ENCODE data around the gene UNC13A.

UNC13A gene

DNA sequence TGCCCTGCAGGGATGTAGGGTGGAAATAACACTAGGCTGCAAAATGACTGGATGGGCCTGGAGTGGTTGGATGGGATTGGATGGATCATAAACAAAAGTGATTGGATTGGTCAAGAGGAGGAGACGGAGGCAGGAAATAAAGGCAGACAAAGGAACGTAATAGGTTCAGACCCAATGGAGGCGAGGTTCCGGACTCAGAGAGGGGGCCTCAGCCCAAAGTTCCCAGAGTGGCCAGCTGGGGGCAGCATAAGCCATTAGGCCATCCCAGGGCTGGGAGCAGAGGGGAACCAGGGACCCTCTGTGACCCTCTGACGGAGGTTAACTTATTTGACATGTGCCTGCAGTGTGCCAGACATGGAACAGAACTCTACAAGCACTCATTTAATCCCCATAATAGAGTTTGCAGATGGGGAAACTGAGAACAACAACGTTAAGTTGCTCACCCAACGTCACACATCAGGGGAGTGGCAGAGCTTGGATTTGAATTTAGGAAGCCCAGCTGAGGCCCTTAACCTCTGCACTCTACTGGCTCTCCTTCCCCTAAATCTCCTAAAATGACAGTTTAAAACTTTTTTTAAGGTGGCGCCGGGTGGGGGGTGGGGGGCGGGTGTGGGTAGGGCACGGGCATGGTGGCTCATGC is 15.8 kb upstream of the UNC13A start:
- peak; percentile 91 to 92 for ATAC-seq

DNA sequence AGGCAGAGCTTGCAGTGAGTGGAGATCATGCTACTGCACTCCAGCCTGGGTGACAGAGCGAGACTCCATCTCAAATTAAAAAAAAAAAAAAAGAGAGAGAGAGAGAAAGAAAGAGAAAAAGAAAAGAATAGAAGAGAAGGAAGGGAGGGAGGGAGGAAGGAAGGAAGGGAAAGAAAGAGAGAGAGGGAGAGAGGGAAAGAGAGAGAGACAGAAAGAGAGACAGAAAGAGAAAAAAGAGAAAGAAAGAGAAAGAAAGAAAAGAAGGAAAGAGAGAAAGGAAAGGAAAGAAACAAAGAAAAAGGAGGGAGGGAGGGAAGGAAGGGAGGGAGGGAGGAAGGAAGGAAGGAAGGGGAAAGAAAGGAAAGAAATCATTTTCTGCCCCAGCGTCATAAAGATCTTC is 7.0 kb upstream of the UNC13A start:
- ATAC-seq, result no peak

DNA sequence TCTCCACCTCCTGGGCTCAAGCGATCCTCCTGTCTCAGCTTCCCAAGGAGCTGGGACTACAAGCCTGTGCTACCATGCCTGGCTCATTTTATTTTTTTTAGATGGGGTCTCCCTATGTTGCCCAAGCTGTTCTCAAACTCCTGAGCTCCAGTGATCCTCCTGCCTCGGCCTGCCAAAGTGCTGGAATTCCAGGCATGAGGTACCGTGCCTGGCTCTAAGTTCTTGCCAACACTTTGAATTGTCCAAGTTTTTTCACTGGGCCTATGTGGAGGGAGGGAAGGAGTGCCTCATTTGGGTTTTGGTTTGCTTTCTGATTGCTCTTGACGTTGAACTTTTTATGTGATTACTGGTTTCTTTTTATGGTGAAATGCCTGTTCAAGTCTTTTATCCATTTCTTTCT is 4.4 kb upstream of the UNC13A start:
- ATAC-seq, result no peak

DNA sequence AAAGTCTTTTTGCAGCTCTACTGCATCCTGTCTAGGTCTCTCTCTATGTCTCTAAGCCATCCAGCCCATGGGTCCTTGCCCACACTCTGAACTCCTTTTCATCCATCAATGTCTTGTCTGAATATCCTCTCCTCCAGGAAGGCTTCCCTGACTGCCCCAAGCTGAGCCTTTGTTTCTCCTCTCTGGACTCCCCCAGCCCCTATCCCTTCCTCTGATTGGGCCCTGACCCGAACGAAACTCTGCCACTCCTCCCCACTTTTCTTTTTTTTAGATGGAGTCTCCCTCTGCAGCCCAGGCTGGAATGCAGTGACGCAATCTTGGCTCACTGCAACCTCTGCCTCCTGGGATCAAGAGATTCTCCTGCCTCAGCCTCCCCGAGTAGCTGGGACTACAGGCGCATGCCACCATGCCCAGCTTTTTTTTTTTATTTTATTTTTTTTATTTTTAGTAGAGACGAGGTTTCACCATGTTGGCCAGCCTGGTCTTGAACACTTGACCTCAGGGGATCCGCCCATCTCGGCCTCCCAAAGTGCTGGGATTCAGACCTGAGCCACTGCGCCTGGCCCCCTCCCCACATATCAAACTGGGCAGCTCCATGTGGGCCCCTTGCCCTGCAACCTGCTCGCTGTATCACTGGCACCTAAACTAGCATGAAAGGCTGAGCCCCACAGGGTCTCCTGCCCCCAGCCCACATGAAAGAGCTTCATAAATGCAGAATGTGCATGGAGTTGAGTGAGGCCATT is 870 bp upstream of the UNC13A start:
- ATAC-seq, result no peak

DNA sequence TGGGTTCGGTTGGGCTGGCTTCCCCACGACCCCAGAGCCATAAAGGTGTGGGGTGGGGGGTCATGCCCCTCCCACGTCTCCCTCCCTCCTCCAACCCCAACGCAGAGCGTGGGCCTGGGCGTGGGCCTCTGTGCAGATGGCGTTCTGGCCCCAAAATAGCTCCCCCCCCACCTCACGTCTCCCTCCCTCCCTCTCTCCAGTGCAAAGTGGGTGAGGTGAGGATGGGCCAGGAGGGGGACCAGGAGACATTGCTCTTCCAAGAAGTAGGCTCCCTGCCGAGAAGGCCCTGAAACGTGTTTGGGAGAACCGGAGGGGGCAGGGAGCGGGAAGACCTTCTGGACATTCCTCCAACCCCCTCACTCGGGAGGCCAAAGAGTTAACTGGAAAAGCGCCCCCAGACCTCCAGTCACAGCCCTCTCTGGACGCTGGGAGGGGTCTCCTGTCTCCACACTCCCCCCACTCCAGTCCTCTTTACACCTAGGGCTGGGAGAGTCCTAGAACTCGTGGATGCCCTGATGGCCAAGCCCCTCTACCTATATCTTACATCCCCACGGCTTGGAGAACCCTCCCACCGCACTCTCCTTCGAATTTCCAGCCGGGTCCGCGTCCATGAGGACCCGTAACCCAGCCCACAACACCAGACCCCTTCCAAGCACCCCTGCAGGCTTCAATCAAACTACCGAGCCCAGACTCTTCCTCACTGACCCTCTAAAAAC is 855 bp downstream of the UNC13A start:
- ATAC-seq, result no peak

DNA sequence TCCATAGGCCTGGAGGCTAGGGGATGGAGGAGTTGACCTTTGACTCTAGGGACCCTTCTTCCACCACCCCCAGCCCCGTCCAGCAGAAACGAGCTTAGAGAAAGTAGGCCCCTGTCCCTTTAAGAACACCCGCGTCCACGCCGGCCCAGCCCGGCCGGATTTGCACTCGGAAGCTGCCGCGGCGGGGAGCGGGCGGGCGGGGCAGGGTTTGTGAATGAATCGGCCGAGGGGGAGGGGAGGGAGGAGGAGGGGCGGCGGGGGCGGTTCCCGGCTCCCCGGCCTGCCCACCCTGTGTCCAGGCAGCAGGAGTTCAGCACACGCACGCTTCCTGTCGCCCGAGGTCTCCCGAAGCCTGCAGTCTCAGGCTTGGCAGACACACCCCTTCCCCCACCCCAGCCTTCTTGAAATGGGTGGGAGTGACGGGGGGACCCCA is 1.5 kb downstream of the UNC13A start:
- no peak for ATAC-seq

DNA sequence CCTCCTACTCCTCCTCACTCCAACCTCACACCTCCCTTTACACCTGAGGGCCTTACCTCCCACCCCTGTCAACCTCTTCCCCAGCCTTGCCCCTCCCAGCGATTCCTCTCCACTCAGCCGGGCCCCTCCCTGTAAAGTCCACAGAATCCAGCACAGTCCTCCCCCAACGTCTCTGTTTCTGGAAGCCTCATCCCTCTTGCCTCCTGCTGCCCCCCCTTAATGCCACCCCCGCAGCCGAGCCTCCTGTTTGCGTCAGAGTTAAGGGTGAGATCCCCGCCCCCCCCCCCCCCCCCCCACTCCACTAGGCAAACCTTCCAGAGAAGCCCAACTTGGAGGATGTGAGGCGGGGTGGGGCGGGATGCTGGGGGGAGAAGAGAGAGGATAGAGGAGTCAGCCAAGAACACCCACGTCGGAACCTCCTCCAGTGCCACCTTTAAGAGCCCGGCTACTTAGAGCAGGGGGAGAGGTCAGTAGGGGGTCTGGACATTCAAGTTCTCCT is 2.1 kb downstream of the UNC13A start:
- no peak for ATAC-seq

DNA sequence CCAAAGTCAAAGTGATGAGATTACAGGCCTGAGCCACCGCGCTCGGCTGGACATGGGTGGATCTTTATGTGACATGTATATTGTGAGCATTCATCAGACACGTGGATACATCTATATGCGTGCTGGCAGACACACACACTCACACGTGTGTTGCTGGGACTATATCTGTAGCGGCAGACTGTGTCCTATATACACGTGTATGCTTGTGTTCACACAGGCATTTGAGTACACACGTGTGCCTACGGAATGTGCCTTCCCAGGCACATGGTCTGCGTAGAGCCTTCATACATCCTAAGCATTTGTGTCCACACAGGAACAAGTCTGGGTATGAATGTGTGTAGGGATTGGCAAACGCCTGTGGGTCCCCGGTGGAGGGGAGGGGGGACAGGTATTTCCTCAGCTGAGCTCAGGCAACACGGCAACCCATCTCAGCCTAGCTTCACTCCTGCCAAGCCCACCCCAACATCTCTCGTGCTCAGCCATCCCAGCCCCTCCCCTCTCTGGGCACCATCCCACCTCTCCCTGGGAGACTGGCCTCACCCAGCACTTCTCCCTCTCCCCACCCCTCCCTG is 2.6 kb downstream of the UNC13A start:
- no peak for ATAC-seq

DNA sequence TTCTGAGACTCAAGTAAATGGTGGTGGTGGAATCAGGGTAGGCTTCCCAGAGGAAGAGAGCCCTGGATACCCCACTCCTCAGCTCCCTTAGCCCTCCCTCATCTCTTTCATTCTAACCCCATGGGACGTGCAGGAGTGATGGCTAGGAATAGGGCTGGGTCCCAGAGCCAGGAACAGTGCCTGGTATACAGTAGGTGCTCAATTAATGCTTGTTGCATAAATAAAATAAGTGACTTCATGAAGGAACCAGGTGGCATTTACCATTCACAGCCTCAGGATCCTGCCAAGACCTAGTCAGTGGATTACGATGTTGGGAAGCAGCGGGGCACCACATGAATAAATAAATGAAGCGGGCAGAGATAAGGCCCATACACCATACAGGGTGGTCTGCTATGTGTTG is 3.9 kb downstream of the UNC13A start:
- no peak for ATAC-seq

DNA sequence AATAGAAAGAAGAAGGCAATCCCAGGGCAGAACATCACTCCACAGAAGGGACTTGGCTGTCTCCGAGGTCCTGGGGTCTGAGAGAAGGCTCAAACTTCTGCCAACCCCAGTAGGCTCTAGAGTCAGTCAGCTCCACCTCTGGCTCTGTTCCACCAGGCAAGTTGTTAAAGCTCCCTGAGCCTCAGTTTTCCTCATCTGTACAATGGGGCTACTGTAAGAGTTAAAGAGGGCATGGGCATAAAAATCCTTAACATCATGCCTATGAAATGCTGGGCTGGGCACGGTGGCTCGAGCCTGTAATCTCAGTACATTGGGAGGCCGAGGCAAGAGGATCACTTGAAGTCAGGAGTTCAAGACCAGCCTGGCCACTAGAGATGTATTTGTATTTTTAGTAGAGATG is 5.1 kb downstream of the UNC13A start:
- no peak for ATAC-seq

DNA sequence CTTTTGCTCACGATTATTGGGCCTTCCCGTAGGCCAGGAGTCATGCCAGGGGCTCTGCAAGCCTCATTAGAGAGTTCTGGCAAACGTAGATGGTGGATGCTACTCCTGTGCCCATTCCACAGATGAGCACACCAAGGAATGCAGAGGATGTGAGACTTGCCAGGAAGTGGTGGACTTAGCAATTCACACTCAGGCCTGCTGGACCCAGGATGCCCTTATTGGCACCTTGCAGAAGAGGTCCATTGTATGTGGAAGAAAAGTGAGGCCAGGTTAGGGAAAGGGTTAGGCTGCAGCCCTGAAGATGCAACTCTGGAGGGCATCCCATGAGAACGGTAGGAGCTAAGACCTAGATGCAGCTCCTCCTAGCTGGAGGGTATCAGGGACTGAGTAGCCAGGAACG is 5.9 kb downstream of the UNC13A start:
- ATAC-seq, result no peak

DNA sequence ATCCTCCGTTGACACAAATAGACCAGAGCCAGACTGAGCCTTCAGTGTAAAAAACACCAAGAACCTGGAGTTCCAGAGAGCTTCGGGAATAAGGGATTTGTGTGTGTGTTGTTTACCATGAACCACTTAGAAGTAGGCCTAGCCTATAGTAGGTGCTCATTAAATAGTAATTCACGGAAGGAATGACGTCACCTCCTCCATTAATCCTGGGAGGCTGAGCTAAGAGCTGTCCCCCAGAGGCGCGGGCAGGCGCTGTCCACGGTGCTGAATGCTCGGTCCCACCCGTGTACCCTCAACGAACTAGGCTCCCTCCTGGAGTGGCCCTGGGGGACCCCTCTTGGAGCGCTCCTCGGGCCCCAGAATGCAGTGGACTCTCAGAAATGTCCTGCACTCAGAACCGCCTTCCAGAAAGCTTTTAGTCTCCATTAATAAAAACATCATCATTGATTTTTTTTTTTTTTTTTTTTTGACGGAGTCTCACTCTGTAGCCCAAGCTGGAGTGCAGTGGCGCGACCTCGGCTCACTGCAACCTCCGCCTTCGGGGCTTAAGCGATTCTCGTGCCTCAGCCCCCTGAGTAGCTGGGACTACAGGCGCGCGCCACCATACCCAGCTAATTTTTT is 6.5 kb downstream of the UNC13A start:
- no peak for ATAC-seq

DNA sequence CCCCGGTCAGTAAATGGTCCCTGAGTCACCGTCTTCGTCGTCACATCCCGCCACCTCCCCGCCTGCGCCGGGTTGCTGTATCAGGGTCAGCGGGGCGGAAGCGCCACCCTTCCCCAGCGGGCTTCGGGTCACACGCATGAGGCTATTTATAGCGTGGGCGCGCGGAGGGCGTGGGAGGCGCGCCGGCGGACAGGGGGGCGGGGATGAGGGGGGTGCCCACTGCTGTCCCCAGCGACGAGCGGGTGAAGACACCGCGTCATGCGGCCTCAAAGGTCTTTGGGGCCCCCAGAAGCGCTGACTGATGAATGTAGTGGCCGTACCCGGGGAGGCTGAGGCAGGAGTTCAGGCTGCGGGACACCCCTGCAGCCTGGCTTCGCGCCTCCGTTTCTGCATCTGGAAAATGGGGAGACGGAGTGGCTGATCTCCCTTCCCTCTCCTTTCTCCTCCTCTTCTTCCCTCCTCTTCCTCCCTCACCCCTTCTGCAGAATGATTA is 7.9 kb downstream of the UNC13A start:
- ATAC-seq, result peak; percentile 86 to 88

DNA sequence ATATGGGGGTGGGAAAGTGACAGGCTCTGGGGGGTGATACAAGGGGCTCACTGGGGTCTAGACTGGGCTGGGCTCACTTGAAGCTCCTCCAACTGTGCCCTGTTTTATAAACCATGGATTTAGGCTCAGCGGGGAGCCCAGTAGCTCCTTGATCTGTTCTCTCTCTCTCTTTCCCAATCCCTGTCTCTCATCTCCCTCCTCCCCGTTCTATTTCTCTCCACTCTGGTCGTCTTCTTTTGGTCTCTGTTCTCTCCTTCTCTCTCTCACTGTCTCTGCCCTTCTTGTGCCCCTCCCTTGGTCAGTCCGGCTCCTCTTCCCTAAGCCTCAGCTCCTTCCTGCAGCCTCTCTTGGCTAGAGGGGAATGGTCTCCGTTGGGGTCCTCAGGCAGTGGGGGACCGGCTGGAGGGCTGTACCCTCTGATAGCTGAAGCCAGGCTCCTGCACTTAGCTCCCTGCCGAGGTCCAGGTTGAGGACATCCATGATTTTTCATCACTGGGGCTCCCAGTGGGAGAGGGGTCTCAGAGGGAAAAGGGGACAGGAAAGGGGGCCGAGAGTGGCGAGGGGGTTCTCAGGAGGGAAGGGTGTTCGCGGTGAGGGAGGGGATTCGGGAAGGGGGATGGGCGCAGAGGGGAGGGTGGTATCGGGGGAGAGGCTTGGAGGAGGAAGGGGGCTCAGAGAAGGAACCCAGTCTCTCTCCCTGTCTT is 8.5 kb downstream of the UNC13A start:
- ATAC-seq, result no peak

DNA sequence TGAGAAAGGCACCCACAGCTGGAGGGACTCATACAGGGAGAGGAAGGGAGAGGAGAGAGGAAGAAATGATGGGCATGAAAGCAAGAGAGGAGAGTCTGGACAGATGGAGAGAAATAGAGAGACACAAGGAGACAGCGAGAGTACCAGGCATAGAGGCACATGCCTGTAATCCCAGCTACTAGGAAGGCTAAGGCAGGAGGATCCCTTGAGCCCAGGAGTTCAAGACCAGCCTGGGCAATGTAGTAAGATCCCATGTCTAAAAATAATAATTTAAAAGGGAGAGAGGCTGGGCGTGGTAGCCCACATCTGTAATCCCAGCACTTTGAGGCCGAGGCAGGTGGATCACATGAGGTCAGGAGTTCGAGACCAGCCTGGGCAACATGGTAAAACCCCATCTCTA is 9.3 kb downstream of the UNC13A start:
- no peak for ATAC-seq

DNA sequence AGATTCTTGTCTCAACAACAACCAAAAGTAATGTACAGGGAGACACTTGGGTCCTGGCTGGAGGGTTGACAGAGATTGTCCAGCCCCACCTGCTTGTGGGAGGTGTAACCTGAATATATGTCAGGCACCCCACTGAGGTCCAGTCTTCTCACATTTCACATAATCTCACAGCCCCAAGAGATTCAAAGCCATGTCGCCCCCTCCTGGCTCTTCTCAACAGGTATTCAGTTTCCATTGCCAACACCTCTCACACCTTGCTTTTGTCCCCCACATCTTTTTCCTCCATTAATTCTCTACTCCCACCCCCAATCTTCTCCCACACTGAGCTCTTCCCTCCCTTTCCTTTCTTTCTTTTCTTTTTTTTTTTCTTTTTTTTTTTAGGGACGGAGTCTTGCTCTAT is 11.2 kb downstream of the UNC13A start:
- ATAC-seq, result no peak

DNA sequence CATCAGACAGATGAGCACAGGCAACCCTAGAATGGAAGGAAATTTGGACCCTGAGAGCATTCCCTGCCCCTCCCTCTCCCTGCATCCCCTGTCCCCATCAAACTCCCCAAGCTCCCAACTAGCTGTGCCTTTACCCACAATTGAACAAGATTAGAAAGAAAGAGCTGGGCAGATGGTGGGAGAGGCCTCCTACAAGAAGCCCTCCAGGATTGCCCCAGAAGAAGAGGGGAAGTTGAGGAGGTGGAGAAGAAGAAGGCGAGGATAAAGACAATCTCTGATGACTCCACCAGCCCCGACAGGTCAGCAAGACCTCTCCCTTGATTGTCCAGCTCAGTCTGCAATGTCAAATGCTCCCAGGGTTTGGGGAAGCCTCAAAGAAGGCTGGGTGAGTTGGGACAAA is 11.9 kb downstream of the UNC13A start:
- ATAC-seq, result no peak

DNA sequence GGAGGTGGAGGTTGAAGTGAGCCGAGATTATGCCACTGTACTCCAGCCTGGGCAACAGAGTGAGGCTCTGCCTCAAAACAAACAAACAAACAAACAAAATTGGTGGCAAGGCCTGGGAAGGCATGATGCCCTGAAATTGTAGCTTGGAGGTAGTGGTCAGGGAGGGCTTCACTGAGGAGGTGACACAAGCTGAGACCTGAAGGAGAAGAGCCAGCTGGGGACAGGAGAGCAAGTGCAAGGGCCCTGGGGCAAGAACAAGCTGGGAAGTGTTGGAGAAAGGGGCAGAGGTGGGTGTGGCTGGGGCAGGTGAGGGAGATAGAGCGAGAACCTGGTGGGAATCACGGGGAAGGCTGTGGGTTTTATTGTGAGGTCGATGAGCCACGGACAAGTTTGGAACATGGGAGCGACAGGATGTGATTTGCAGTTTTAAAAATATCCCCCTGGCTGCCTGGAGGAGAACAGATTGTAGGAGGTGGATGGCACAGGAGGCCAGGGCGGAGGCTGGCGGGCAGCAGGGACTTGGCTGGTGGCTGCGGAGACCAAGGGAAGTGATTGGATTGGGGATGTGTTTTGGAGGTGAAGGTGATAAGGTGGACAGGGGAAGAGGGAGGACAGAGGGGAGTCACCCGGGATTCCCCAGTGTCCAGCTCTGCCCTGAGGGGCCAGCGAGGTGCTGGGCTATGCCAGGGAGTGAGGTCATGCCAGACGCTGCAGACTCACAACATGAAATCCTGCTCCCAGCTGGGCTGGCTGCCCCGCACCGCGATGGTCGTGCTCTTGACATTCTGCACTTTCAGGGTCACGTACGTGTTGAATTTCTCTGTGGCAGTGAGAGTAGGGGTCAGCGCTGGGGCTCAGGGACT is 14.0 kb downstream of the UNC13A start:
- ATAC-seq, result no peak

DNA sequence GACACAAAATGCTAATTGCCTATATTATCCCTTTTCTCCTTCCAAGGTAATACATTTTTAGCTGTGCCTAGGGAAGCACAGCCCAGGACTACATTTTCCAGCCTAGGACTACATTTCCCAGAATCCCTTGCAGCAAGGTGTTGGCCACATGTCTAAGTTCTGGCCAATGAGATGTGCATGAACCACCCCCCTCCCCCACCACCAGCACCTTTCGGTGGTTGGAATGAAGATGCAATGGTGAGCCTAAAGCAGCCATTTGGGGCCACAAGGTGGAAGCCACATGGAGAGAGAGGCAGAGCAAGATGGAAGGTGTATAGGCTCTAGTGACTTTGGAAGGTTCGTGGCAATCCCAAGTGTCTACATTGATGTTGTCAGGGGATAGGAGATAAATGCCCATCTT is 16.2 kb downstream of the UNC13A start:
- no peak for ATAC-seq

DNA sequence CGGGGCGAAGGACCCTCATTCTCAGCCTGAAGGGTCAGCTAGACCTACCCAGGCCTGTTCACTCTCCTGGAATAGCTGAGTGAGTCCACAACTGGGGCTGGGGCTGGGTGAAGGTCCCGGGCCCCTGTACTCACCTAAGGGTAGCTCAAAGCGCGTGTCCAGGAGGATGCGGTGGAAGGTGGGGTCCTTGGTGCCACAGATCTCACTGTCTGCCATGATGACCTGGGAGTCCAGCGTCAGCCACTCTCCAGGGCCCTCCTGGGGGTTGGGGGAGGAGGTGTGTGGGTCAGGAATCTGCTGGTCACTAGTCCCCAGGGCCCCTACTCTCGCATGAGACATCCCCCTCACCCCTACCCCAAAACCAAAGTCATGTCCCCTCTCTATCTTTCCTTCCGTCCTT is 18.7 kb downstream of the UNC13A start:
- no peak for ATAC-seq

DNA sequence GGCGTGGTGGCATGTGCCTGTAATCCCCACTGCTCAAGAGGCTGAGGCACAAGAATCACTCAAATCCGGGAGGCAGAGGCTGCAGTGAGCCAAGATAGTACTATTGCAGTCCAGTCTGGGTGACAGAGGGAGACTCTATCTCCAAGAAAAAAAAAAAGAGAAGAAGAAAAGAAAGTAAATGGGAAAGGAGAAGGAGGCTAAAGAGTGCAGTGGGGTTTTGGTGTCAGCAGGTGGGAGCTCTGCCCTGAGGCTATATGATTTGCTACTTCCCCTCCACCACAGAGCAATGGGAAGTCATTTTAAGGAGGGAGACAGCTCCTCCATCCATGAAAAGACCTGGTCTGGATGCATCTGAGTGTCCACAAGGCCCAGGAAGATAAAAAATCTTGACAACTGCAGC is 23.1 kb downstream of the UNC13A start:
- ATAC-seq, result no peak
